GM21526 (cell line): Measurements from ENCODE around the gene A4GALT.

Source experiments
- ATAC-seq: cut with Tn5 transposase; IDR thresholded peaks from one replicate; pipeline ENCODE4 v1.9.1; 2021; ENCODE audit warnings: moderate library complexity; ENCODE audit not compliant: unreplicated experiment, low FRiP score

The A4GALT gene

DNA sequence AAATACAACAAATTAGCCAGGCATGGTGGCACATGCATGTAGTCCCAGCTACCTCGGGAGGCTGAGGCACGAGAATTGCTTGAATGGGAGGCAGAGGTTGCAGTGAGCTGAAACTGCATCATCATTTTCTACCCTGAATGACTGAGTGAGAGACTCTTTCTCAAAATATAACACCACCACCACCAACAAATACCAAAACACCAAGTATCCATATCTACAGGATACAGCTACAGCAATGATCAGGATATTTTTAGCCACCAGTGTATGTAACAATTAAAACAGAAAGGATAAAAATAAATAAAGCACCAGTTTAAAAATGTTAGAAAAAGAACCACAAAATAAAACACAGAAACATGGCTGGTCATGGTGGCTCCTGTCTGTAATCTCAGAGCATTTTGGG lies 13.2 kb downstream of the A4GALT start:
- no peak for ATAC-seq

DNA sequence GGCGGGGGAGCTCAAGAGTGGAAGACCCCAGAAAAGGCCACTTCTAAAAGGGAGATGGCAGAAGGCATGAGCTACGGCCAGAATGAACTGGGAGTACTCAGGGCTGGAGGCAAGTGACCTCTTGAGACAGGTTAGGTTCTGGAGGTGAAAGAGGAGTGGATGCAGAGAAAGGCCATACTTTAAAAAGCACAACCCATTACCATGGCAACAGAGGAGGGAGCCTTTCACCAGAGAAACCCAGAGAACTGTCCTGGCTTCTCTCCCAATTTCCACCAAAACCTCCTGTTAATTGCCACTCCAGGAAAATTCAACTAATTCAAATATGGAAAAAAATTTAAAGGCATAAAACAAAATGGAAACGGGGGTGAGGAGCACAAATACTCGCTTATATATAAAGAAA lies 15.8 kb downstream of the A4GALT start:
- ATAC-seq = no peak

DNA sequence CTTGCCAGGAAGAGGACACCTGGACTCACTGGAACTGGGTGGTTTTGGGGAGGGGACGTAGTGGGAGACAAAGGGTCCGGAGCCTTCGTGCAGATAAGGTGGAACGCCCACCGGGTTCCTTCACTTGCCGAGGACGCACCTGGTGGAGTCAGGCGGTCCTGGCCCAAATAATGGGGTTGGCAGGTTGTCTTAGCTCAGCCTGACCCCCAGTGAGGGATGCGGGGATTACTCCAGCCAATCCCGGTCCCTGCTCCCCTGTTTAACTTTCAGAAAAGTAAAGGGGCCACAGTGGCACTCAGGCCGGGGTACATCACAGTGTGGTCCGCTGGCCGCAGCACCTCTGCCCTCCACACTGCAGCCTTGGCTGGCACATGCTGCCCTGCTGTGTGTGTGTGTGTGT lies 18.0 kb downstream of the A4GALT start:
- no peak for ATAC-seq

GRCh38 chr22:42701694-42702093 lies 19.0 kb downstream of the A4GALT start:
- ATAC-seq = no peak

GRCh38 chr22:42700901-42701300 lies 19.8 kb downstream of the A4GALT start:
- no peak for ATAC-seq

DNA sequence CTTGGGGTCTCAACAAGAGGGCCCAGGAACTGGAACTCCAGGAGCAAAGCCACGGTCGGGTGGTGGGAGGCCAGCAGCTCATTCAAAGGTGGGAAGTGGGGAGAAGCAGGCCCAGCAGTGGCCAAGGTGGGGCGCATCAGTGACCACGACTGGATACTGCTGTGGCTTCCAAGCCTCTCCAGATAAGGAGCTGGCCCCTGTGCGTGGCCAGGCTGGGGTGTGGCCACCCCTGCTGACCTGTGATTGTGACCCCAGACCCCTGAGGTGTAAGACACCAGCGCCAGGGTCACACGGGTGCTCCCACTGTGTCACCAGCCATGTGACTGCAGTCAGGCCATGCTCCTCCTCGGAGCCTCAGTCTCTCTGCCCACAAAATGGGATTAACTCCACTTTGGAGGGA lies 20.3 kb downstream of the A4GALT start:
- ATAC-seq = no peak

- ATAC-seq = no peak
These were observed 20.7 kb downstream of the A4GALT start for GRCh38 chr22:42699976-42700352.

DNA sequence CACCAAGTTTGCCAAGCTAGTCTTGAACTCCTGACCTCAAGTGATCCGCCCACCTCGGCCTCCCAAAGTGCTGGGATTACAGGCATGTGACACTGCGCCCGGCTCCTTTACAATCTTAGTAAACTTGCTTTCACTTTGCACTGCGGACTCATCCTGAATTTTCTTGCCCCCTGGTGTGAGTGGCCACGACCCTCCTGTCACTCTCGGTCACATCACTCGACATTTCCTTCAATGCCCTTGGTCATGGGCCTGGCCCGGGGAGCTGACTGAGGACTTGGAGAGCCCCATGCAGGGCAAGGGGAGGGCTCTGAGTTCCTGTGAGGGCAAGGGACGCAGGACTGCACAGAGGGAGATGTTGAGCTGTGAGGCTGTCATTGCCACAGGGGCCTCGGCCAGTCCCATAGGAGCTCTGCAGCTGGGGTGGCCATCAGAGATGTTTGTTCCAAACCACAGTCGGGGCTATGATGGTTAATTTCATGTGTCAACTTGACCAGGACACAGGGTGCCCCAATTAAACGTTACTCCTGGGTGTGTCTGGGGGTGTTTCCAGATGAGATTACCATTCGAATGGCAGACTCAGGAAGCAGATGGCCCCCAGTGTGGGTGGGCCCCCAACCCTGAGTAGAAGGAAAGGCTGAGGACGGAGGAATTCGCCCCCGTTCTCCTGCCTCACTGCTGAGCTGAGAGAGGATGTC lies 21.2 kb downstream of the A4GALT start:
- ATAC-seq = no peak

DNA sequence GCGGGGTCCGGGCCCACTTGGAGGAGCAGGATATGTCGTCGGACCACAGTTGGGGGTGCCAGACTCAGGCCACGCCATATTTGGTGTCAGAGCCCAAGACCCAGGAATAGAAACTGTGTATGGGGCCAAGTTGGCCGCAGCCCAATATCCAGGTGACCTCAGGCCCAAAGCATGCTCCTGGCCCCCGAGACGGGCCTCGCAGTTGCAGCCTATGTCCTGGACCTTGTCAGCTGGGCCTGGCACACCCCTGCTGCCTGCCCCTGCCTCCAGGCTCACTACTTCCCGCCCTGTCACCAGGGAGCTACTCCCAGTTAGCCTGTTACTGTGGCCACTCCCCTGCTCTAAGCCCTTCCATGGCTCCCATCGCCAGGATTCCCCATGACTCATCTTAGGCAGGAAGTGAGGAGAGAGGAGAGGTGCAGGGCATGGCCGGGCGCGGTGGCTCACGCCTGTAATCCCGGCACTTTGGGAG lies 23.1 kb downstream of the A4GALT start:
- no peak for ATAC-seq

- no peak for ATAC-seq
These were observed 24.2 kb downstream of the A4GALT start for GRCh38 chr22:42696331-42696967.

DNA sequence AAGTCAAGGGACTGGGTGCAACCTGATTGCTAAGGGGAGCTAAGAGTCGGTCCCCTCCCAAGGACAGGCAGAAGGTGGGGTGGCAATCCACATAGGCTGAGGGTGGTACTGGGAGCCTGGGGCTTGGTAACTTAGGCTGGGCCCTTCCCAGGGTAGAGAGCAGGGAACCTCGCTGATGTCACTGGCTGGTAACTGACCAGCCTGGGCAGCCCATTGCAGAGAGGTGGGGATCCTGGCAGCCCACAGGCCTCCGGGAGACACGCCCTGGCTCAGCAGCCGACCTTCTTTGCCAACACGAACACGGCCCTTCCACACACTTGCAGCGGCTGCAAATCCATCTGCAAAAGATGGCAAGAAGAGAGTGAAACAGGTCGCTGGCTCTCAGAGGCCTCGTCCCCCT lies 25.4 kb downstream of the A4GALT start:
- no peak for ATAC-seq

DNA sequence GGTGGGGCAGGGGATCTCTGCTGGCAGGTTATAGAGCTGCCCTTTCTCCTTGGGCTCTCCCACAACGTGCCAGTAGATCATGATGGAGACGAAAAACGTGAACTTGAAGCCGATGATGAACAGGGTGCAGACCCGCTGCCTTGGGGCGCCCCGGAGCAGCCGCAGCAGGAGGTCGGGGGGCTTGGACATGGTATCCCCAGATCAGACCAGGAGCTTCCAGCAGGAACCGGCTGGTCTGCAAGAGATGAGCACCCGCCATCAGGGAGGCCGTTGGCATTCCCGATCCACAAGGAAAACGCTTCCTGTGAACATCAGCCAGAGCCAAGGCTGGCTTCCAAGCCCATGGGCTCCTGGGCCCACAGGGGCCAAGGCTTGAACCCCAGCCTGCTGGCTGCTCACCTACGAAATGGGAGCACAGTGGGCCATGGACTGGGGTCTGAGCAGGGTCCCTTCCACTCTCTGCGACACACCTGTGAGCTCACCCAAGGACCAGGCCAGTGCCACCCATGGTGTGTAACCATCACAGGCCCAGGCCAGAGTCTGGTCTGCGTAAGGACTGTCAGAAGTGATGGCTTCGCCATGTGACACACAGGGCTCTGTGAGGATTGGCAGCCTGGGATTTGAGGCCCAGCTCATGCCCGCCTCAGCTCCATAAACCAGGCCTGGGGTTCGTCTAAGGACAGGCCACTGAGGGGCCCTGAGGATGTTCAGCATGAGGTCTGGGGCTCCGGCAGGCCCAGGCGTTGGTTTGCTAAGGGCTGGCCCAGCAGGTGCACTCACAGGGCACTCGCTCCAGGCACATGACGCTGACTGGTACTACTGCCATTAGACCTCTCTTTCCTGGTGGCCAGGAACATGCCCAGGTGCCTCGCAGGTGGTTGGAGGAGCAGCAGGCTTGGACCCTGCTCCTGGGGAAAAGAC lies 26.6 kb downstream of the A4GALT start:
- no peak for ATAC-seq

GRCh38 chr22:42693055-42693762 lies 27.5 kb downstream of the A4GALT start:
- ATAC-seq = no peak

- no peak for ATAC-seq
These were observed 28.2 kb downstream of the A4GALT start for GRCh38 chr22:42692239-42693054.

DNA sequence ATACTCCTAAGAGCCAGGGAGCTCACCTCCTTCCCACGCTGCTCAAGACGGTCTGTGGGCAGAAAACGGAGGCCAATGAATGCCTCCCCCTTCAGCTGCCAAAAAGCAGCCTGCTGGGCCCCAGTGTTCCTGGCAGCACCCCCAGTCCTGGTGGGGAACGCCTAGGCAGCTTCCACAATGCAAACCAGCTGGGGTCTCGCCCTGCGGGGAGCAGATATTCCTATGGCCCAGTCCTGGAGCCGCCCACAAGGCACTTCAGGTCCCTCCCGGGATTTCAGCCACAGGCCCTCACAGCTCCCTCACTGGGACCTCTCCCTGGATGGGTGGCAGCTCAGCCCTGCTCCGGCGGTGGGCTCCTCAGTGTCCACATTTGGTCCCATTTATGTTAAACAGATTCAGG lies 29.2 kb downstream of the A4GALT start:
- no peak for ATAC-seq

GRCh38 chr22:42688241-42689211 lies 32.1 kb downstream of the A4GALT start:
- ATAC-seq = no peak

- ATAC-seq = no peak
These were observed 33.7 kb downstream of the A4GALT start for GRCh38 chr22:42686756-42687491.
